Measurements from ENCODE around the gene ZNF780B.

ZNF780B gene

GRCh38 chr19:39987167-39987566 lies 68.9 kb downstream of the ZNF780B start:
- ChIA-PET POLR2A (no interaction called here), CTCF (no interaction called here)

GRCh38 chr19:39986643-39987042 lies 69.4 kb downstream of the ZNF780B start:
- ChIA-PET CTCF (no interaction called here), POLR2A (no interaction called here)
- H3K9me3 ChIP-seq (ENCODE audit: control extremely low read depth in 1 of 5, control insufficient read depth in 4 of 5, insufficient read depth in 2 of 5, low read depth in 1 of 5, low read length in 4 of 5), result peaks cover 3 to 32% (median 10%) of the 10 kb centered on the region in 5 experiments
- DNase-seq, result no peak
- no peak overlapping the region for H3K27ac ChIP-seq (ENCODE audit: insufficient read depth in 1 of 2, low read depth in 1 of 2, low read length in 2 of 2, poor library complexity in 1 of 2, severe bottlenecking in 2 of 2)
- H3K4me3 ChIP-seq (ENCODE audit: control insufficient read depth in 1 of 7, extremely low read depth in 1 of 7, insufficient read depth in 4 of 7, low read depth in 2 of 7, low read length in 6 of 7), result no peak overlapping the region
- no peaks in the 10 kb centered on the region for H3K4me1 ChIP-seq (ENCODE audit: control extremely low read depth in 1 of 4, control insufficient read depth in 4 of 4, insufficient read depth in 4 of 4, low read length in 3 of 4)
- peaks cover 3 to 16% (median 7%) of the 10 kb centered on the region in 4 experiments for H3K36me3 ChIP-seq (ENCODE audit: control insufficient read depth in 4 of 4, insufficient read depth in 4 of 4, low read length in 3 of 4)
- H3K27me3 ChIP-seq (replicated peaks in 2 of 5; ENCODE audit: control insufficient read depth in 4 of 5, insufficient read depth in 5 of 5, low read length in 4 of 5), result no peaks in the 10 kb centered on the region

More at GRCh38 chr19:39987167-39987566, 68.9 kb downstream of the ZNF780B start:
- peaks cover 0 to 12% (median 6%) of the 10 kb centered on the region in 4 experiments for H3K36me3 ChIP-seq (ENCODE audit: control insufficient read depth in 4 of 4, insufficient read depth in 4 of 4, low read length in 3 of 4)
- DNase-seq, result no peak
- H3K27me3 ChIP-seq (replicated peaks in 2 of 5; ENCODE audit: control insufficient read depth in 4 of 5, insufficient read depth in 5 of 5, low read length in 4 of 5), result no peaks in the 10 kb centered on the region
- H3K27ac ChIP-seq (ENCODE audit: insufficient read depth in 1 of 2, low read depth in 1 of 2, low read length in 2 of 2, poor library complexity in 1 of 2, severe bottlenecking in 2 of 2), result no peak overlapping the region
- H3K9me3 ChIP-seq (ENCODE audit: control extremely low read depth in 1 of 5, control insufficient read depth in 4 of 5, insufficient read depth in 2 of 5, low read depth in 1 of 5, low read length in 4 of 5), result peaks cover 3 to 32% (median 10%) of the 10 kb centered on the region in 5 experiments
- no peaks in the 10 kb centered on the region for H3K4me1 ChIP-seq (ENCODE audit: control extremely low read depth in 1 of 4, control insufficient read depth in 4 of 4, insufficient read depth in 4 of 4, low read length in 3 of 4)
- no peak overlapping the region for H3K4me3 ChIP-seq (ENCODE audit: control insufficient read depth in 1 of 7, extremely low read depth in 1 of 7, insufficient read depth in 4 of 7, low read depth in 2 of 7, low read length in 6 of 7)

- Histone ChIP-seq H3K36me3 (ENCODE audit: control insufficient read depth in 4 of 4, insufficient read depth in 4 of 4, low read length in 3 of 4) (peaks cover 7 to 42% (median 31%) of the 10 kb centered on the region in 4 experiments), H3K9me3 (ENCODE audit: control extremely low read depth in 1 of 5, control insufficient read depth in 4 of 5, insufficient read depth in 2 of 5, low read depth in 1 of 5, low read length in 4 of 5) (peaks cover 3 to 32% (median 10%) of the 10 kb centered on the region in 5 experiments), H3K27ac (ENCODE audit: insufficient read depth in 1 of 2, low read depth in 1 of 2, low read length in 2 of 2, poor library complexity in 1 of 2, severe bottlenecking in 2 of 2) (no peak overlapping the region), H3K4me1 (ENCODE audit: control extremely low read depth in 1 of 4, control insufficient read depth in 4 of 4, insufficient read depth in 4 of 4, low read length in 3 of 4) (no peaks in the 10 kb centered on the region), H3K27me3 (replicated peaks in 2 of 5; ENCODE audit: control insufficient read depth in 4 of 5, insufficient read depth in 5 of 5, low read length in 4 of 5) (no peaks in the 10 kb centered on the region), H3K4me3 (ENCODE audit: control insufficient read depth in 1 of 7, extremely low read depth in 1 of 7, insufficient read depth in 4 of 7, low read depth in 2 of 7, low read length in 6 of 7) (no peak overlapping the region)
- WGBS (ENCODE audit: insufficient coverage), result no CpG with 5 or more reads among the region's 5 CpGs
- peak in 1 of 3 donors; percentile 15 for DNase-seq
- ChIA-PET POLR2A (no interaction called here), CTCF (no interaction called here)
Observed at GRCh38 chr19:39983695-39984300, 72.2 kb downstream of the ZNF780B start.

GRCh38 chr19:39982883-39983282 lies 73.1 kb downstream of the ZNF780B start:
- Histone ChIP-seq H3K4me3 (ENCODE audit: control insufficient read depth in 1 of 7, extremely low read depth in 1 of 7, insufficient read depth in 4 of 7, low read depth in 2 of 7, low read length in 6 of 7) (no peak overlapping the region), H3K4me1 (ENCODE audit: control extremely low read depth in 1 of 4, control insufficient read depth in 4 of 4, insufficient read depth in 4 of 4, low read length in 3 of 4) (no peaks in the 10 kb centered on the region), H3K9me3 (ENCODE audit: control extremely low read depth in 1 of 5, control insufficient read depth in 4 of 5, insufficient read depth in 2 of 5, low read depth in 1 of 5, low read length in 4 of 5) (peaks cover 3 to 32% (median 10%) of the 10 kb centered on the region in 5 experiments), H3K27ac (ENCODE audit: insufficient read depth in 1 of 2, low read depth in 1 of 2, low read length in 2 of 2, poor library complexity in 1 of 2, severe bottlenecking in 2 of 2) (no peak overlapping the region), H3K27me3 (replicated peaks in 2 of 5; ENCODE audit: control insufficient read depth in 4 of 5, insufficient read depth in 5 of 5, low read length in 4 of 5) (no peaks in the 10 kb centered on the region), H3K36me3 (ENCODE audit: control insufficient read depth in 4 of 4, insufficient read depth in 4 of 4, low read length in 3 of 4) (peaks cover 7 to 50% (median 35%) of the 10 kb centered on the region in 4 experiments)
- WGBS (ENCODE audit: insufficient coverage), result no CpG with 5 or more reads among the region's 1 CpG
- ChIA-PET CTCF (no interaction called here), POLR2A (no interaction called here)
- DNase-seq, result no peak

Measured in common myeloid progenitor, CD34-positive (primary cell).